GM19372 (cell line): ENCODE results near the gene CMBL.

Experiments used
- ATAC-seq: cut with Tn5 transposase; IDR thresholded peaks from one replicate; pipeline ENCODE4 v1.9.1; 2021; ENCODE audit warnings: mild to moderate bottlenecking, low read depth, moderate library complexity; ENCODE audit not compliant: unreplicated experiment

CMBL gene

GRCh38 chr5:10334831-10335230 lies 27.1 kb upstream of the CMBL start:
- ATAC-seq = no peak

- ATAC-seq = peak; percentile 60
Observed at GRCh38 chr5:10333154-10334006, 25.7 kb upstream of the CMBL start.

- ATAC-seq = no peak
Observed at GRCh38 chr5:10332301-10332700, 24.6 kb upstream of the CMBL start.

DNA sequence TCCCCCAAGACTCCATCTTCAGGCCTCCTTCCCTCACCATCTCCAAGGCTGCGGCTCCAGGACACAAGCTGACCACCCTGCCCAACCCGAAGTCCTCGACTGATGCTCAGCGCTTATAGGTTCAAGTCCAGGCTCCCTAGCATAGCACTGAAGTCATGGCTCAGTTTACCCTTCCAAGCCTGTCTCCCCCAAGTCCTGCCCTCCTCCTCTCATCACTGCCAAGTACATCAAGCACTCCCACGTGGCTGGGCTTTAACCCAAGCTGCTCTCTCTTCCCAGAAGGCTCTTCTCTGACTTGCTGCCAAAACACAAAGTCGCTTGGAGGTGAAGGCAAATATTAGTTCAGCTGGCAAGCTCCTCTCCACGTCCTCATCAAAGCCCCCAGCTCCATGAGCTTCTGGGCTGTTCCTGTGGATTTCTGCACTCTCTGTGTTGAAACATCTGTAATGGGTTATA lies 23.7 kb upstream of the CMBL start:
- no peak for ATAC-seq

DNA sequence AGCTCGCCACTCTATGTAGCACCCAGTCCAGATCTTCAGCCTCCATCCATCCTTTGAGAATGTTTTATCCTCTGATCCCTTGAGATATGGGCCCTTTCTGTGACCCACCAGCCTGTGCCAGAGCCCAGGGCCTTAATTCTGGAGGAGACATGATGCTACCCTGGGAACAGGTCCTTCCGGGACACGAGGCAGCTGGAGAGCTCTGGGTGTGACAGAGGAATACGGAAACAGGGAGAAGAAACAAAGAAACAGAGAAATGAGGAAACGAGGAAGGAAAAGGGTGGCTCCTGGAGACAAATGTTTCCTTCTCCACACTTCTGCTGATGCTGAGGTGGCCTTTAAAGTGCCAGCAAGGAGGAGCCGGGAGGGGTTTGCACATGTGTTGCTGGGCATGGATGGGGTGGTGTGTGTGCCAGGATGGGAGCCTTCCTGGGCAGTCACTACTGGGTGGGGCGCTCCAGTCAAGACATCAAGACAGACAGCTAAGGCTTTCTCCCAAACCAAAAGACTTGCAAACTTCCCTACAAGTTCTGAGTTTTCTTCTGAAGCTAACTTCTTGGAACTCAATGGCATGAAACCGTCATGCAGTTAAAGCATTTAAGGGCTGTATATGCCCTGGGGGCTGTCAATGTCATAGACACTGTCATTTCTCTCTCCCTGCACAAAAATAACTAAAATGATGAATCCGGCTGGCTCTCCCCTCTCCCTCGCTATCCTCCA lies 23.0 kb upstream of the CMBL start:
- no peak for ATAC-seq

GRCh38 chr5:10329820-10330481 lies 22.2 kb upstream of the CMBL start:
- no peak for ATAC-seq

DNA sequence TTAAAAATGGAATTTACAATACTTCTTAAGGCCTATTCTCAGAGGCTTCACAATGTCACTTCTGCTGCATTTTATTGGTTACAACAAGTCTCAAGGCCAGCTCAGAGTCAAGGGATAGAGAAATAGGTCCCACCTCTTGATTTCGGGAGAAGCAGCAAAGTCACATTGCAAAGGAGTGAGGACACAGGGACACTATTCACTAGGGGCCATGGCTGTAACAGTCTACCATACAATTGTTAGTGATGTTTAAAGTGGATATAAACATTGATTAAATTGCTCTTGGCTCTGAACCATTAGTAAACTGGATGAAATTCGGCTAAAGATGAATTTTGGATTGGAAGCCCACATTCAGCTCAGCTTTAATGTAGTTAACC lies 21.7 kb upstream of the CMBL start:
- no peak for ATAC-seq

DNA sequence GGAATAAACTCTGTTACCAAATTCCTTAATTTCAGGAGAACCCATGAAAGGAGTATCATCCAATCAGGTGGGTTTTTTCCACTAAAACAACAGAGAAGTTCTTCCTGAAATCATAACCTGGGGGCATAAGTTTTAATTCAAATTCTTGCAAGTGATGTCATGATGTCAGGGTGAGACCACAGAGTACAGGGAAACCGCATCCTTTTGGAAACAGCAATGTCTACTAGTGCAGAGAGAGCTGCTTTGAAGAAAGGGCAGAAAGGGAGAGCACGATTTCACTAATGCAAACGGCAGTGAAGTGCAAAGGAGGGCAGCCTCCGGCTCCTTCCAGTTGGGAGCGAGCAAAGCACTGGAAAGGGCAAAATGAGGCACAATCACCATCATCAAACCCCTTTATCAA lies 20.6 kb upstream of the CMBL start:
- no peak for ATAC-seq

- no peak for ATAC-seq
Observed at GRCh38 chr5:10324518-10325370, 17.0 kb upstream of the CMBL start.

- ATAC-seq = no peak
Observed at GRCh38 chr5:10323588-10324488, 16.1 kb upstream of the CMBL start.

DNA sequence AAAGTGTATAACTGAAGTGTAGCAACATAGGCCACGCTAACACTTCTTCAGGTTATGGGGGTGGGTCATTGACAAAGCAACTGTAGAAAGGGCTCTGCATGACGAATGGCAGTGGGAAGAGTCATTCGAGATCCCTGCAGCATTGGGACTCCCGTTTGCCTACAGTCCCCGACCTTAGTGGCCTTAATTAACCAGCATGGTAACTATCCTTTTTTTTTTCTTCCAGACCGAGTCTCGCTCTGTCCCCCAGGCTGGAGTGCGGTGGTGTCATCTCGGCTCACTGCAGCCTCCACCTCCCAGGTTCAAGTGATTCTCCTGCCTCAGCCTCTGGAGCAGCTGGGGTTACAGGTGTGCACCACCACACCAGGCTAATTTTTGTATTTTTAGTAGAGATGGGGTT lies 14.2 kb upstream of the CMBL start:
- ATAC-seq = no peak

GRCh38 chr5:10320793-10321192 lies 13.1 kb upstream of the CMBL start:
- ATAC-seq = no peak

DNA sequence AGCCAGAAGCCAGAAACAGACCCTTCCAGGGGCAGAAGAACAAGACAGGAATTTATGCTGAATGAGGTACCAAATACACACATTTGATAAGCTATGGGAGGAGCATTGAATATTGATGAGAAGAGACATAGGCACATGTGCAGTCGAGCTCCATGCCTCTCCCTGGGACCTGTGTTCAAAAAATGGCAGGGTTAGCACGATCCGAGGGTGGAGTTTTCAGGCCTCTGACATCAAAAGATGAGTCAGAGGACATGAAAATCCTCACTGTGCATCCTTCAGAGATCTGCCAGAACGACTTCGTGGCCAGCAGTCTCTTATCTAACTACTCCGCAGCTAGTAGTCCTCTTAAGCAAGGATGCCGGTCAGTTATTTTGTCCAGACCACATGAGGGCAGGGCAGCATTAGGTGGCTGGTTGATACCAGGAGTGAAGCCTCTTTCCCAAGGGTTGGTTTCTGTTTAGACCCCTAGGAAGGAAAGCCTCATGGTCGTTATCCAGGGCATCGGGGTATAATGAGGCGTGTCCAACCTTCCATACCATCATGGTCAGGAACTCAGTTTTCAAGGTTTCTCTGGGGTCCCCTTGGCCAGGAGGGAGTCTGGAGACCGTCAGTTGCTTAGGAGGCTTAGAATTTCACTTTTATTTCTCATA lies 11.6 kb upstream of the CMBL start:
- ATAC-seq = no peak

DNA sequence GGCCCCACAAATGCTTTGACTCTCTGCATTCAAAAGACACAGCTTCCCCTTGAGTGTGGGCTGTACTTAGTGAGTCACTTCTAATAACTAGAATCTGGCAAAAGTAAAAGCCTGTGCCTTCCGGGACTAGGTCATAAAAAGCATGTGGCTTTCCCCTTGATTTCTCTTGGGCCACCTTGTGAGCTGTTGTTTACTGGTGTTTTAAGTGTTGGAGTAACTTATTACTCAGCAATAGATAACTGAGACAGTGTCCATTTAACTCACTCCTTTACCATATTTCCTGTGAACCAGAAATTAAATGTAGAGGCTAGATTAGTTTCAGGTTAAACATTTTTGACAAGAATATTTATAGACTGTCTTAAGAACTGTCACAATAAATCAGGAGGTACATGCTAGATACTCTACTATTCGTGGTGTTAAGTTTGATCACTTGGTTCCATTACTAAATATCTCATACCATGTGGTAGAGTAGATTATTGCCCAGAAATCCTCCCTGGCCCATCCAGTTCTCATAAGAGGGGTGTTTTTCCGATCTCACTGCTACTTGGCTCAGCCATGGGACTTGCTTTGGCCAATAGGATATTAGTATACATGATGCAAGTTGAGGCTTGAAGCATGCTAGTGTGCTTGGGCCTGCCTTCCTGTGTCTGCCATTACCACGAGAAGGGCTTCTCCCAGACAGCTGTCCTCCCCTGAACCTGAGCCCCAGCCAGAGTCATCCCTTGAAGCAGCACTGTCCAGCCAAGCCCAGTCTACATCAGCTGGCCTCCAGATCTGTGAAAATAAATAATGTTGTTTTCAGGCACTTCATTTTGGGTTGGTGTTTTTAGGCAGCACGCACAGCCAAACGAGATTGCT lies 10.4 kb upstream of the CMBL start:
- no peak for ATAC-seq

- ATAC-seq = no peak
Observed at GRCh38 chr5:10315824-10316509, 8.3 kb upstream of the CMBL start.

DNA sequence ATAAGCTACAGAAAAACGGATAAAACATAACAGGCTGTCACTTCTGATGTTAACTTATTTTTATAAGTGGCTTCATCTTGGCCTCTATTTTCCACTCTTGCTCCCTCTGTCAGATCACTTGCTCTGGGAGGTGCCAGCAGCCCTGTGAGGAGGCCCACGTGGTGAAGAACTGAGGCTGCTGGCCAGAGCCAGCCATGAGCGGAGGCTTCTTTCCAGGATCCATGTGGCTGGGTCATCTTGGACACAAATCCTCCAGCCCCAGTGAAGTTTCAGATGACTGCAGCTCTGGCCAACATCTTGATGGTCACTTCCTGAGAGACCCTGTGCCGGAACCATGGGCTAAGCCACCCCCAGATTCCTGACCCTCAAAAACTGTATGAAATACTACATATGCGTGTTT lies 7.5 kb upstream of the CMBL start:
- ATAC-seq = no peak

- no peak for ATAC-seq
Observed at GRCh38 chr5:10311595-10312425, 4.1 kb upstream of the CMBL start.
